Omental fat pad (tissue), 4 donors: Measurements from ENCODE around the gene COG3. TPM values are rescaled to one million over a fixed set of nuclear protein-coding genes. Genes with fewer than 3 reads are reported as not detected.

Source experiments
- ATAC-seq: fragments of 150-250 bp; one replicate; pipeline ENCODE4 v1.9.1; 2016; ENCODE audit warnings: mild to moderate bottlenecking, moderate library complexity; ENCODE audit not compliant: low FRiP score
- DNase-seq: peaks from one replicate; pipeline ENCODE4 v3.0.0-alpha.2; 2019; ENCODE audit warnings: low spot score
- total RNA-seq, 4 donors: library from RNA; depleted of rRNA; stranded (reverse); fragments of >200 nt; gene quantifications; one replicate each; pipeline ENCODE4 v1.1.0, GENCODE V29; 2016
- TF ChIP-seq, protein P1 (sequence below), 3 donors: fragments of 450-650 bp; IDR thresholded peaks; one replicate each; pipeline ENCODE4 v1.5.1; 2016 to 2017; ENCODE audit warnings: antibody characterized with exemption in 3 of 3, mild to moderate bottlenecking in 3 of 3, moderate library complexity in 2 of 3

The COG3 gene
- total RNA-seq, 4 donors from 2014 or later: 23.3 to 34.7 (median 29.8) TPM

DNA sequence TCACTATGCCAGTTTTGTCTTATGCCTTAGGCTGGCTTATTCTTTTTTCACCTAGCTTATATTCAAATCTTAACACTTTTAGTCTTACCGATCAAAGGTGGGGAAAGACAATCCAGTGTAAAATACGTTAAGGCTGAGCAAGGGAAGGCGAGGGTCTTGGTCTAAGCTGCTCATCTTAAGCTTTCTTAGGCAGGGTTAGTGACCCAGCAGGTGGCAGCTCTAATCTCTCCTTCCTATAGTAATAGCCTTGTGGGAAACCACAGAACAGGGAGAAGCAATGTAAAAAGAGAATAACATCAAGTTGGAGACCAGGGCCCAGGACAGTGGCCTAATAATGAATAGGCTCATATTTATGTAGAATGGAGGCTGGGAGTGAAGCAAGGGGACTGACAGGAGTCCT is 45.9 kb downstream of the COG3 start:
- DNase-seq (no peak), ATAC-seq (no peak)
- TF ChIP-seq, protein P1, sequence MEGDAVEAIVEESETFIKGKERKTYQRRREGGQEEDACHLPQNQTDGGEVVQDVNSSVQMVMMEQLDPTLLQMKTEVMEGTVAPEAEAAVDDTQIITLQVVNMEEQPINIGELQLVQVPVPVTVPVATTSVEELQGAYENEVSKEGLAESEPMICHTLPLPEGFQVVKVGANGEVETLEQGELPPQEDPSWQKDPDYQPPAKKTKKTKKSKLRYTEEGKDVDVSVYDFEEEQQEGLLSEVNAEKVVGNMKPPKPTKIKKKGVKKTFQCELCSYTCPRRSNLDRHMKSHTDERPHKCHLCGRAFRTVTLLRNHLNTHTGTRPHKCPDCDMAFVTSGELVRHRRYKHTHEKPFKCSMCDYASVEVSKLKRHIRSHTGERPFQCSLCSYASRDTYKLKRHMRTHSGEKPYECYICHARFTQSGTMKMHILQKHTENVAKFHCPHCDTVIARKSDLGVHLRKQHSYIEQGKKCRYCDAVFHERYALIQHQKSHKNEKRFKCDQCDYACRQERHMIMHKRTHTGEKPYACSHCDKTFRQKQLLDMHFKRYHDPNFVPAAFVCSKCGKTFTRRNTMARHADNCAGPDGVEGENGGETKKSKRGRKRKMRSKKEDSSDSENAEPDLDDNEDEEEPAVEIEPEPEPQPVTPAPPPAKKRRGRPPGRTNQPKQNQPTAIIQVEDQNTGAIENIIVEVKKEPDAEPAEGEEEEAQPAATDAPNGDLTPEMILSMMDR (IDR thresholded peaks at IDR 0.05): no peak

- ATAC-seq: peak; percentile 69
These were observed 46.8 kb downstream of the COG3 start for GRCh38 chr13:45511310-45512097.

DNA sequence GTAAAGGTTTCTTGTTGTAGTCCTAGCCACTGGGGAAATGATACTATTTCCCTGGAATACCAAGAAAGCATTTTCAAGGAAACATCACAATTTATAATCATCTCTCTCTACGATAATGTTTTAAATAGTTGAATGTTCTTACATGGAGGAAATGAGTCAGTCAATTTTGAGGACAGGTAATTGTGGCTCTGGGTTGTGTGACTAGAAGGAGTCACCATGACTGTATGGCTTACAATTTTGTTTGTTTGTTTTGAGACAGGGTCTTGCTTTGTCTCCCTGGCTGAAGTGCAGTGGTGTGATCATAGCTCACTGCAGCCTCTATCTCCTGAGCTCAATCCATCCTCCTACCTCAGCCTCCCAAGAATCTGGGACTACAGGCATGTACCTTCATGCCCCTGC is 47.4 kb downstream of the COG3 start:
- no peak for ATAC-seq
- TF ChIP-seq, protein P1 (IDR thresholded peaks at IDR 0.05): no peak
- DNase-seq: no peak

More at GRCh38 chr13:45511310-45512097, 46.8 kb downstream of the COG3 start:
- DNase-seq: no peak
- TF ChIP-seq, protein P1 (IDR thresholded peaks at IDR 0.05): peak in 2 of 3 donors; percentile 33 to 58

- TF ChIP-seq, protein P1 (IDR thresholded peaks at IDR 0.05): no peak
- no peak for ATAC-seq
- no peak for DNase-seq
These were observed 52.0 kb downstream of the COG3 start for GRCh38 chr13:45516757-45517156.

DNA sequence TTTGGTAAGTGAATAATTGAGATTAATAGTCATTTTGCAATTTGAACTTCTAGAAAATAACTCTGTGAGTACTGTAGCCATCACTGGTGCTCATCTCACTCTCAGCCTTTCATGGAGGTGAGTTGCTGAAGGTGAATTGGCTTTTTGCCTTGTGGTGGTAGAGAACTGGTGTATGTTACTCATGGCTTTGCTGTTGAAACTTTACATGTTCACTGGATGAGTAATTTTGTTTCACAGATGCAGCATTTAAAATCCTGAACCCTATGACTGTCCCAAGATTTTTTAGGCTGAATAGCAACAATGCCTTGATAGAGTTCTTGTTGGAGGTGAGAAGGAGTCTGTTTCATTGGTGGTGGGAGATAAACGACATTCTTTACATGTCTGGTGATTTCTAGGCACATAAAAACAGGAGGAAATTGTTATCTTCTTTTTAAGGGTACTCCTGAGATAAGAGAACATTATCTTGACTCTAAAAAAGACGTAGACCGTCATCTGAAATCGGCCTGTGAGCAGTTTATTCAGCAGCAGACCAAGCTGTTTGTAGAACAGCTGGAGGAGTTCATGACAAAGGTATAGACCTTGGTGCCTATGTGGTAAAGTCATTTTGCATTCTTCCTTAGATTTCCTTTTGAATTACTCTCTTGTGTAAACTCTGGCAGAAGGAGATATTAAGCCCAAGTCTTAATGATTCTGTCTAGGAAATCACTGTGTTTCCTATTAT is 53.9 kb downstream of the COG3 start:
- TF ChIP-seq, protein P1 (IDR thresholded peaks at IDR 0.05): no peak
- no peak for DNase-seq
- no peak for ATAC-seq

- DNase-seq (no peak), ATAC-seq (no peak)
- TF ChIP-seq, protein P1 (IDR thresholded peaks at IDR 0.05): no peak
These were observed 54.8 kb downstream of the COG3 start for GRCh38 chr13:45519493-45519892.
